8988T (cell line): ENCODE measurements around the gene JPH4.
"Not testable (repeated sequence)": the region's sequence is repeated elsewhere in the genome, so short reads cannot be mapped to it uniquely, and the experiment has no call there.

Experiments
- DNase-seq: peaks from one replicate; pipeline ENCODE4 v3.0.0; 2011

Gene JPH4

GRCh38 chr14:23544511-23545447, 33.8 kb downstream of the JPH4 start:
- DNase-seq: no peak

GRCh38 chr14:23543403-23543802, 35.2 kb downstream of the JPH4 start:
- DNase-seq: no peak

DNA sequence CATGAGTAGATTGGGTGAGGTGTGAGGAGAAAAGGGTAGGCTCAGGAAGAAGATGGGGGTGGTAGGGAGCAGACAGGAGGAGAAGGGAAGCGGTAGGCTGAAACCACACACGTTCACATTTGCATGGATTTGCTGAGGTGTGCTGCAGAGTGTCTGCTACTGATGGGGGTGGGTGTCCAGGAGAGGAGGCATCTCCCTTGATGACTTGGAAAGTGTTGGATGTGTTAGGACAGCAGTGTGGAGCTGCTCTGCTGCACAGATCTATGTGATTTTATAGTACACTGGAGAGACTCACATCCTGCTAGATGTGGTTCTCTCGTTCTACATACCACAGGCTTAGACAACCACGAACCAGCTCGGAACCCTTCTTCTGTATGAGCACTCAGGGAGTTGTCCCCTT, 36.3 kb downstream of the JPH4 start:
- DNase-seq: no peak

DNA sequence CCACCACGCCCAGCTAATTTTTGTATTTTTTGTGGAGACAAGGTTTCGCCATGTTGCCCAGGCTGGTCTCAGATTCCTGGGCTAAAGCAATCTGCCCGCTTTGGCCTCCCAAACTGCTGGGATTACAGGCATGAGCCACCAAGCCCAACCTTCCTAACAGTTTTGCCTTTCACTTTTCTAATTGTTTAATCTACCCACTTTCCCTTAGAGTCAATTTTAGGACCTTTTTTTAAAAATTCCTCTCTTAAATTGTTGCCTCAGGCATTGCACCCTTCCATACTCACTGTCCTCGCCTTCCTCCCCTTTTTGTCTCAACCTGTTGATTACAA, 38.5 kb downstream of the JPH4 start:
- DNase-seq: no peak

DNA sequence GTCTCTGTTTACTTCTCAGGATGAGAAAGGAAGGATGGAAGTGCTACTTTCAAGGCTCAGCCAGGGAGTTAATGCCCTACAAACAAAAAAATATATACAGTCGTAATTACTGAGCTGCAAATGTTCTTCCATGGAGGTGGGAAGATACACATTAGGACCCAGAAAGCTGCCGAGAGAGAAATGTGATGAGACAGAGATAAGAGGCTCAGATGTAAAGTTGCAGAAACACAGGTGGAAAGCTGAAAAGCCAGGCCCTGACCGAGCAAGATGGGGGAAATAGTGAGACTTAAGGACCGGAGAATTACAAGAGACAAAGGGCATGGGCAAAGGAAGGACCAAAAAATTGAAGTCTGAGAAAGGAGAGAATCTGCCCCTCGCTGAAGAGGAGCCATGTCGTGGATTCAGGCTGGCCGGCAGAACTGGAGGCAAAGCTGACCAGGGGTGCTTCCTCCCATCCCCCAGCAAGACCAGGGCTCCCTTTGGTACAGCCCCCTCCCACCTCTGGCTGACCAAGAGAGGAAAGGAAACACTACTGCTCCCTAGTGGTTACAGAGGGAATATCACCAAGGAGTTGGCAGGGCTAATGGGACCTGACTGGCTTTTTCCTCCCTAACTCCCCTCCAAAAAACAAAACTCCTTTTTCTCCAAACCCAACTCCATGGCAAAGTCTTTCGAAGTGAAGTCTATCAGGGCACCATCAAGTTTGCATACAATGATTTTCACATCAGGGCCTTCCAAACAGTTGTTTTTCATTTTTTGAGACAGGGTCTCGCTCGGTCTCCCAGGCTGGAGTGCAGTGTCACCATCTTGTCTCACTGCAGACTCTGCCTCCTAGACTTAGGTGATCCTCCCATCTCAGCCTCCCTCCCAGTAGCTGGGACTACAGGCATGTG, 39.1 kb downstream of the JPH4 start:
- DNase-seq: peak; percentile 53

DNA sequence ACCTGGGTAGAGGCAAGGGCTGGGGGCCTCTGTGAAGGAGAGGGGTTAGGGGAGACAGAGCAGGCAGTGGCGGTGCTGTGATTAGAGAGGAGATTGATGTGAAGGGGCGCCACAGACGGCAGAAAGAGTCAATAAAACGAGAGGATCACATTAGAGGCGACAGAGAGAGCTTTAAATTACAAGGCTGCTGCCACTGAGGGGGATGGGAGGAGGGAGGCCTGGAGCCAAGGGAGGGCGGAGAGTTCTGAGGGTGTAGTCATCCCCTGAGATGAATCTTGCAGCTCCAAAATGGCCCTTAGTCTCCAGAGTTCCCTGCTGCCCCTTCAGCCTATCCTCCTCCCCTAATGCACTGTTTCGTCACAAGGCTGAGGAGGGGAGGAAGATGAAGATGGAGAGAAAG, 39.8 kb downstream of the JPH4 start:
- DNase-seq: no peak

DNA sequence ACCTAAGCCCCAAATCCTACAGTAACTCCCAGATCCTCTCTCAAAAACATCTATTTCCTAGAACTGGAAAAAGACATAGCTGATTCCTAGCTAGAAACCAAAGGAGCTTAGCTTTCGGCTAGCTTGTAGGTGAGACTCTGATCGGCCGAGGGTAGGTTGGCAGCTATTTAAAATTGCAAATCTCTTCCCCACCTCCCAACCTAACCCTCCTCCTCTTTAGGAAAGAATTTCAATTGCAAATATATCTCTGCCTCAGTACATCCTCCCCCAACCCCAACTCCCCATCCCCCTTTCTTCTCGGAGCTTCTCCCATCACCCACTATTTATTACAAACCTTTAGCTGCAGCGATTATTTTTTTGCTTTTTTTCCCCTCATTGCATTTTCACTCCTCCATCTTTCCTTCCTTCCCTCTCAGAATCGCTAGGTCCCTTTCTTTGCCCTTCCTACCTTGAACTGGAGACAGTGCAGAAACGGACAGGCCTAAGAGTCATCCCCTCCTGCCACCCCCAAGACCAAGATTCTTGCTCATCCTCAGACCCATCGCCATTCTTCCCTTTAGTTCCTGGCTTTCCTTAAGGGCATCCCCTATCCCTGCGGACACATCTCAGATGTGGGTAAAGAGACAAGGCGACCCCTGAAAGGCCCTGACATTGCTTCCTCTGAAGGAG, 40.4 kb downstream of the JPH4 start:
- no peak for DNase-seq

- DNase-seq: no peak
Measured at GRCh38 chr14:23537351-23538049, 41.1 kb downstream of the JPH4 start.

DNA sequence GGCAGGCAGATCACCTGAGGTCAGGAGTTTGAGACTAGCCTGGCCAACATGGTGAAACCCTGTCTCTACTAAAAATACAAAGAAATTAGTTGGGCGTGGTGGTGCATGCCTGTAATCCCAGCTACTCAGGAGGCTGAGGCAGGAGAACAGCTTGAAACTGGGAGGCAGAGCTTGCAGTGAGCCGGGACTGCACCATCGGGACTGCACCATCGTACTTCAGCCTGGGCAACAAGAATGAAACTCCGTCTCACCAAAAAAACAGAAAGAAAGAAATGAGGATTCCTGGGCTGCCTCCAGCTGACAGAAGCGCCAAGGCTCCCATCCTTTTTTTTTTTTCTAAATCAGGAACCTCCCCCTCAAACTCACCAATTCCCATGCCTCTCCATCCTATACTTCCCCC, 41.7 kb downstream of the JPH4 start:
- DNase-seq: not testable (repeated sequence)

- DNase-seq: no peak
Measured at GRCh38 chr14:23536494-23536893, 42.1 kb downstream of the JPH4 start.

DNA sequence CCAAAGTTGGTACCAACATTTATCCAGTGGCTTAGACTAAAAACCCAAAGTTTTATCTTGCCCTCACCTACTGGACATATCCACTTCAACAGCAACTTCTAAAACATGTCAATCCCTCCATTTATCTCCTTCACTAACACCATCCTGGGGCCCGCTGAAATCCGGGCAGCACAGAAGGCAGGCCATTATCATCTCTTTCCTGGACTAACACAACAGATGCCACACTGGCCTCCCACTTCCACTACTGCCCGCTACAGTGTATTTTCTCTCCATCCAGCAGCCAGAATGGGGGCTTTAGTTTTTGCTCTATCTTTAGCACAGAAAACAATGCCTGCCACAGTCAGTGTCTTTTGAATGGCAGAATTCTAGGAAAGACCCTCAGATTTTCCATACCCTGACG, 42.6 kb downstream of the JPH4 start:
- no peak for DNase-seq

DNA sequence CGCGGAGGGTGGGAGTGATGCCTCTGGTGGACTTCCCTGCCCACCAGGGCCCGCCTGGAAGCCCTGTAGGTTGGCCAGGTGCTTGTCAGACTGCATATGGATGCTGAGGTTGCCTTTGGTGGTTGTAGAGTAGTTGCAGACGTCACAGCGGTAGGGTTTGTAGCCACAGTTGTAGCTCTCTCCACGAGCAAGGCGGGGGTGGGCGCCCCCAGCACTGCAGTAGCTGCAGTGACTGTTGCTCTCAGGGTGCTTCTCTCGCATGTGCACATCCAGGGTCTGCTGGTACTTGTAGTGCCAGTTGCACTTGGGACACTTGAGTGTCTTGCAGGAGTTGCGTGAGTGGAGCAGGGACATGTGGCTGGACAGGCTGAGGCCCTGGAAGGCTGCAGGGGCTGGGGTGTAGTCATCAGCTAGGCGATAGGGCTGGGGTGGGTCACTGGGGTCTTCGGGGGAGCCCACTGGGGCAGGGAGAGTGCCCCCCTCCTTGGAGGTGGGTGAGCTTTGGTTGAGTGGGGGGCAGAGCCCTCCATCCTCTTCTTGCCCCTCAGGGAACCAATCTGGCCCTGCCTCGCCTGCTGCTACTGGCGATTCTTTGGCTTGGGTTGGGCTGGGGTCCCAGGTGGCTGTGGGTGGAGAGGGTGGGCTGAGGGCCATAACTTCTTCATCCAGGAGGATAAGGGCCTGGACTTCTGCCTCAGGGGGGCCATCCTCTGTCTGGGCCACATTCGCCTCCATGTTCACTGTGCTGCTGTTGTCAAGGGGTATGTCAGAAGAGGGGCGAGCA, 44.7 kb downstream of the JPH4 start:
- no peak for DNase-seq

DNA sequence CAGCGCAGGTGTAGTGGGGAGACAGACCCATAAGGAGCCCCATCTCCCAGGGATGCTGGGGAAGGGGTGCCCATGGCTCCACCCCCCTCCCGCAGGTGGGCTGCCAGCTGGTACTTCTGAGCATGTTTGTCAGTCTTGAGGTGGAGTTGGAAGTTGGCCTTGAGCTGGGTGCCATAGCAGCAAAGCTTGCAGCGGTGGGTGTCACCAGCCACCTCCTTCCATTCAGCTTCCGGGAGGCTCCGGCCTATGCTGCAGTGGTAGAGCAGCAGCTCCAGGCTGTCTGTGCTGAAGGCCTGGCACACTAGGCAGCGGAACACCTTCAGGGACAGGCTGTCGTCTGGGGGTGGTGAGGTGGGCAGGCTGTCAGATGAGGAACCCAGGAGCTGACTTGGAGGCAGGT, 45.9 kb downstream of the JPH4 start:
- no peak for DNase-seq

DNA sequence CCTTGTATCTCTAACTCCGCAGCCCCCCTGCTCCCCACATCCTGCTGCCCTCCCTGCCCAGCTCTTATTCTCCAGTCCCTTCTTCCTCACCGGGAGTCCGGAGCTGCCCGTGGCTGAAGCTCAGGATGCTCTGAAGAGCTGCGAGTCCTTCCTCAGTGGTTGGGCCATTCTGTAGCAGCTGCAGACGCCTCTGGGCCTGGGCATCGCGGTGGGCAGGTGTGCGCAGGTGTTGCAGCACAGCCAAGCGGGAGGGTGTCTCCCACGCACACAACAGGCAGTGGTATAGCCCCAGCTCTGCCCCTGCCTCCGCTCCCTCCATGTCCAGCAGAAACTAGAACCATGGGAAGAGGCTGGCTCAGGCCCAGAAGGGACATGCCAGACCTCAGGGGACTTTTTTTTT, 47.2 kb downstream of the JPH4 start:
- no peak for DNase-seq

GRCh38 chr14:23530375-23531055, 48.1 kb downstream of the JPH4 start:
- DNase-seq: no peak

DNA sequence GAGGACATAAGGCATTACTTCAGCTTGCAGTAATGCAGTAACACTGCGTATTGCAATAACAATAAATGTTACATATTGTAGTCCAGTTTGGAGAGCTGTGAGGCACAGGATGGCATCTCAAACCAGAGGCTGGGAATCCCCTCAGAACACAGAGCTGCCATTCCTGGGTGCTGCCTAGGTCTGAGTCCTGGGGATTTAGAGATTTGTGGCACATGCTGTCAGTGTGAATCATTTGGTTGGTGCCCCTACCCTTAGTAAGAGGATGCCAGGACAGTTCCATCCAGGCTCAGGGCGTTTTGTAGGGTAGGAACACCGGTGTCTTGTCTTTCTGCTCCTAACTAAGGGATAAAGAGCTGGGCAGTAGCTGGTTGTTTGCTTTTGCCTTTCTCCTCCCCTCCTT, 49.6 kb downstream of the JPH4 start:
- DNase-seq: no peak

GRCh38 chr14:23528555-23528954, 50.0 kb downstream of the JPH4 start:
- no peak for DNase-seq

- no peak for DNase-seq
Measured at GRCh38 chr14:23525611-23526010, 53.0 kb downstream of the JPH4 start.

DNA sequence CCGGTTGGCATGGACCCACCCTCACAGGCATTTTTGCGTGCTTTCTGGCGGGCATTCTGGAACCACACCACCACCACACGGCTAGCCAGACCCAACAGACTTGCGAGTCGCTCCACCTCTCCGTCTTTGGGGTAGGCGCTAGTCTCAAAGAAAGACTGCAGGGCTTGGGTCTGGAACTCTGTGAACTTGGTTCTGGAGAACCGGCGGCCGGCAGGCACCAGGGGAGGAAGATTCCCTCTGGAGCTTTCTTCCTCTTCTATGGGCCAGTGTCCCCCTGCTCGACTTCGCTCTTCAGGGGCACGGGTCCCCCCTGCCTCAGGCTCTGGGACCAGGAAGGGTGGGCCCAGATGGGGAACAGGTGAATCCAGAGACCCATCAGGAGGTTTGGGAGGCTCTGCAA, 53.6 kb downstream of the JPH4 start:
- no peak for DNase-seq

- DNase-seq: no peak
Measured at GRCh38 chr14:23523229-23524016, 55.2 kb downstream of the JPH4 start.
